NOMO-1 treated with DMSO at 0.1 percent for 48 hours (cell line): ENCODE measurements around the gene IPO9.
A peak's percentile ranks its signal among the peaks of the same experiment; 100 is the strongest.
"Not testable (repeated sequence)": the region's sequence is repeated elsewhere in the genome, so short reads cannot be mapped to it uniquely, and the experiment has no call there.

ENCODE experiments used
- DNase-seq: peaks from one replicate; lab custom pipeline; 2025; ENCODE audit not compliant: unreplicated experiment; lab: John Stamatoyannopoulos, UW

Gene IPO9

GRCh38 chr1:201887116-201887866 is 58.3 kb downstream of the IPO9 start:
- no peak for DNase-seq

- no peak for DNase-seq
Measured at GRCh38 chr1:201888282-201889089, 59.5 kb downstream of the IPO9 start, which contains the start of gene SHISA4. TSS of gene SHISA4 (plus strand) at chr1:201888898. CDS start at chr1:201888995, 97 bp downstream.

GRCh38 chr1:201889090-201889968 is 60.4 kb downstream of the IPO9 start:
- DNase-seq, result no peak

GRCh38 chr1:201890223-201890622 is 61.3 kb downstream of the IPO9 start:
- DNase-seq, result no peak

- DNase-seq, result no peak
Measured at GRCh38 chr1:201890806-201891450, 62.0 kb downstream of the IPO9 start.

- DNase-seq, result no peak
Measured at GRCh38 chr1:201891451-201892045, 62.6 kb downstream of the IPO9 start.

GRCh38 chr1:201892211-201892610 is 63.3 kb downstream of the IPO9 start:
- no peak for DNase-seq

GRCh38 chr1:201893431-201893830 is 64.5 kb downstream of the IPO9 start:
- DNase-seq, result no peak

GRCh38 chr1:201894343-201895119 is 65.6 kb downstream of the IPO9 start:
- no peak for DNase-seq

- no peak for DNase-seq
Measured at GRCh38 chr1:201895120-201895665, 66.2 kb downstream of the IPO9 start.

- DNase-seq, result peak; percentile 74
Measured at GRCh38 chr1:201895913-201896807, 67.2 kb downstream of the IPO9 start.

- DNase-seq, result no peak
Measured at GRCh38 chr1:201896951-201897391, 68.0 kb downstream of the IPO9 start.

- no peak for DNase-seq
Measured at GRCh38 chr1:201898240-201898894, 69.4 kb downstream of the IPO9 start.

GRCh38 chr1:201898992-201899391 is 70.0 kb downstream of the IPO9 start:
- DNase-seq, result no peak

GRCh38 chr1:201899683-201900429 is 70.9 kb downstream of the IPO9 start:
- DNase-seq, result no peak

- DNase-seq, result no peak
Measured at GRCh38 chr1:201900476-201900875, 71.5 kb downstream of the IPO9 start.

- not testable (repeated sequence) for DNase-seq
Measured at GRCh38 chr1:201901036-201901435, 72.1 kb downstream of the IPO9 start.
